Stimulated activated CD4-positive, alpha-beta T cell treated with anti-CD3 and anti-CD28 coated beads, Interleukin-2, amount 100 ng/mL, for 24 hours (primary cell): ENCODE data around the gene SUPT20HL1.

Experiments used
- DNase-seq, 2 donors: peaks; one replicate each; pipeline ENCODE4 v3.0.0-alpha.2; 2020

The SUPT20HL1 gene

GRCh38 chrX:24405959-24406358, 45.5 kb downstream of the SUPT20HL1 start:
- no peak for DNase-seq
